Measurements from ENCODE around the gene B4GALT2. TPM values are rescaled to one million over a fixed set of nuclear protein-coding genes. Genes with fewer than 3 reads are reported as not detected.

The B4GALT2 gene
- total RNA-seq, 1 experiment from 2014 or later = 76.8 TPM

GRCh38 chr1:43963890-43964289 is 15.1 kb upstream of the B4GALT2 start (continued):
- no peak for TF ChIP-seq CTCF (IDR thresholded peaks at IDR 0.05 in 2 of 3, conservative IDR thresholded peaks at IDR 0.05 in 1 of 3; ENCODE audit: borderline replicate concordance in 1 of 3, insufficient read depth in 1 of 3, low read depth in 2 of 3, low read length in 2 of 3)

- RAD21 ChIA-PET (ENCODE audit: low non-redundant PET in 1 of 2, low total read pairs in 2 of 2, uncharacterized antibody in 2 of 2, unreplicated experiment in 2 of 2) = no interaction called here
- POLR2A ChIA-PET = no interaction called here
- BruUV-seq (replicated peaks) = no TSS peak
- no peak for TF ChIP-seq MAX (IDR thresholded peaks at IDR 0.05)
- TF ChIP-seq POLR2AphosphoS5 (IDR thresholded peaks at IDR 0.05; ENCODE audit: low read depth, low read length) = no peak
- TF ChIP-seq TCF7L2 (IDR thresholded peaks at IDR 0.05; ENCODE audit: borderline replicate concordance, extremely low read depth, insufficient read depth, insufficient read length) = no peak
- TF ChIP-seq ELF1 (IDR thresholded peaks at IDR 0.05; ENCODE audit: borderline replicate concordance, low read depth) = no peak
- TF ChIP-seq FOSL1 (IDR thresholded peaks at IDR 0.05; ENCODE audit: low read depth) = no peak
- TF ChIP-seq CTCF (IDR thresholded peaks at IDR 0.05 in 2 of 3, conservative IDR thresholded peaks at IDR 0.05 in 1 of 3; ENCODE audit: borderline replicate concordance in 1 of 3, insufficient read depth in 1 of 3, low read depth in 2 of 3, low read length in 2 of 3) = no peak
- no peak for TF ChIP-seq CEBPB (IDR thresholded peaks at IDR 0.05; ENCODE audit: low read depth)
- TF ChIP-seq EZH2 (IDR thresholded peaks at IDR 0.05) = no peak
- TF ChIP-seq YY1 (IDR thresholded peaks at IDR 0.05; ENCODE audit: extremely low read depth, insufficient replicate concordance, low read depth, low read length) = no peak
- TF ChIP-seq ZBTB33 (IDR thresholded peaks at IDR 0.05; ENCODE audit: extremely low read depth, insufficient replicate concordance, low read length) = no peak
- no peak for TF ChIP-seq JUND (IDR thresholded peaks at IDR 0.05)
- TF ChIP-seq ZFX (IDR thresholded peaks at IDR 0.05) = no peak
- no peak for TF ChIP-seq ATF3 (IDR thresholded peaks at IDR 0.05)
- intact Hi-C loops (cut with micrococcal nuclease) = no loop called here
- Histone ChIP-seq H3K4me1 (ENCODE audit: control insufficient read depth in 1 of 2, insufficient read depth in 2 of 2, low read length in 2 of 2) (peaks cover 0 to 4% of the 10 kb centered on the region in 2 experiments; a peak in 1 of 4 replicates), H3K36me3 (ENCODE audit: control insufficient read depth in 1 of 2, insufficient read depth in 2 of 2, low read length in 2 of 2) (no peaks in the 10 kb centered on the region; a peak in 2 of 4 replicates), H3K4me2 (ENCODE audit: low read length) (no peak overlapping the region), H3K79me2 (ENCODE audit: insufficient read depth, low read length) (peaks cover 5% of the 10 kb centered on the region), H4K20me1 (ENCODE audit: insufficient read depth) (no peaks in the 10 kb centered on the region), H3K9ac (ENCODE audit: low read length) (no peak overlapping the region), H3K4me3 (replicated peaks in 1 of 2; ENCODE audit: low read depth in 1 of 2, low read length in 2 of 2) (no peak overlapping the region), H2AFZ (ENCODE audit: low read depth, low read length, poor library complexity, severe bottlenecking) (no peak overlapping the region), H3K9me2 (ENCODE audit: insufficient read depth) (no peaks in the 10 kb centered on the region), H3K27me3 (ENCODE audit: insufficient read depth, low read length) (no peaks in the 10 kb centered on the region), H3K9me3 (ENCODE audit: control insufficient read depth in 1 of 2, insufficient read depth in 1 of 2, low read depth in 1 of 2, low read length in 2 of 2) (no peaks in the 10 kb centered on the region), H3K27ac (ENCODE audit: low read depth, low read length) (no peak overlapping the region)
- CTCF ChIA-PET = no interaction called here
- DNase-seq (ENCODE audit: low read depth, low spot score) = no peak
- no peak for ATAC-seq
These were observed 13.7 kb upstream of the B4GALT2 start for GRCh38 chr1:43965316-43965715.

Measured in HCT116 (cell line).